ENCODE results near the gene BTBD6.

Gene BTBD6

GRCh38 chr14:105252552-105253328 is 4.4 kb downstream of the BTBD6 start:
- TF ChIP-seq CTCF (conservative IDR thresholded peaks at IDR 0.05; ENCODE audit: low read depth, low read length): no peak
- Histone ChIP-seq H3K27ac (no peak overlapping the region), H3K27me3 (ENCODE audit: insufficient read depth, low read depth) (no peaks in the 10 kb centered on the region), H3K36me3 (ENCODE audit: insufficient read depth) (no peaks in the 10 kb centered on the region), H3K9ac (no peak overlapping the region), H3K4me3 (IDR thresholded peaks at IDR 0.05; ENCODE audit: insufficient read depth, low read depth, low read length) (no peak overlapping the region), H4K20me1 (ENCODE audit: insufficient read depth) (no peaks in the 10 kb centered on the region), H3K79me2 (ENCODE audit: insufficient read depth, low read depth) (no peaks in the 10 kb centered on the region), H3K4me1 (ENCODE audit: low read depth, poor library complexity, severe bottlenecking) (peaks cover 23% of the 10 kb centered on the region), H2AFZ (ENCODE audit: low read depth) (no peak overlapping the region), H3K4me2 (no peak overlapping the region)

- Histone ChIP-seq H3K79me2 (ENCODE audit: insufficient read depth, low read depth) (no peaks in the 10 kb centered on the region), H3K27me3 (ENCODE audit: insufficient read depth, low read depth) (no peaks in the 10 kb centered on the region), H3K4me1 (ENCODE audit: low read depth, poor library complexity, severe bottlenecking) (peaks cover 23% of the 10 kb centered on the region), H3K9ac (no peak overlapping the region), H3K4me2 (no peak overlapping the region), H3K4me3 (IDR thresholded peaks at IDR 0.05; ENCODE audit: insufficient read depth, low read depth, low read length) (no peak overlapping the region), H2AFZ (ENCODE audit: low read depth) (no peak overlapping the region), H3K36me3 (ENCODE audit: insufficient read depth) (no peaks in the 10 kb centered on the region), H4K20me1 (ENCODE audit: insufficient read depth) (no peaks in the 10 kb centered on the region), H3K27ac (no peak overlapping the region)
- no peak for TF ChIP-seq CTCF (conservative IDR thresholded peaks at IDR 0.05; ENCODE audit: low read depth, low read length)
These were observed 5.0 kb downstream of the BTBD6 start for GRCh38 chr14:105253329-105253682.

- no peaks in the 10 kb centered on the region for H3K27me3 ChIP-seq (ENCODE audit: insufficient read depth, low read depth)
- H3K27ac ChIP-seq: peak overlapping the region; percentile 39; the same call in 1 of the 2 replicates
- H3K4me2 ChIP-seq: peak overlapping the region; percentile 68
- peaks cover 23% of the 10 kb centered on the region for H3K4me1 ChIP-seq (ENCODE audit: low read depth, poor library complexity, severe bottlenecking)
- no peak overlapping the region for H2AFZ ChIP-seq (ENCODE audit: low read depth)
- H3K4me3 ChIP-seq (IDR thresholded peaks at IDR 0.05; ENCODE audit: insufficient read depth, low read depth, low read length): no peak overlapping the region
- H3K9ac ChIP-seq: no peak overlapping the region
- H3K79me2 ChIP-seq (ENCODE audit: insufficient read depth, low read depth): no peaks in the 10 kb centered on the region
- TF ChIP-seq CTCF (conservative IDR thresholded peaks at IDR 0.05; ENCODE audit: low read depth, low read length): no peak
- H4K20me1 ChIP-seq (ENCODE audit: insufficient read depth): no peaks in the 10 kb centered on the region
- H3K36me3 ChIP-seq (ENCODE audit: insufficient read depth): no peaks in the 10 kb centered on the region
These were observed 6.7 kb downstream of the BTBD6 start for GRCh38 chr14:105255021-105255507.

GRCh38 chr14:105256292-105256960 is 8.1 kb downstream of the BTBD6 start:
- TF ChIP-seq CTCF (conservative IDR thresholded peaks at IDR 0.05; ENCODE audit: low read depth, low read length): no peak
- H2AFZ ChIP-seq (ENCODE audit: low read depth): no peak overlapping the region
- H3K27ac ChIP-seq: no peak overlapping the region
- no peaks in the 10 kb centered on the region for H3K27me3 ChIP-seq (ENCODE audit: insufficient read depth, low read depth)
- H3K79me2 ChIP-seq (ENCODE audit: insufficient read depth, low read depth): no peaks in the 10 kb centered on the region
- no peaks in the 10 kb centered on the region for H4K20me1 ChIP-seq (ENCODE audit: insufficient read depth)
- H3K4me2 ChIP-seq: no peak overlapping the region
- H3K4me3 ChIP-seq (IDR thresholded peaks at IDR 0.05; ENCODE audit: insufficient read depth, low read depth, low read length): no peak overlapping the region
- peaks cover 23% of the 10 kb centered on the region for H3K4me1 ChIP-seq (ENCODE audit: low read depth, poor library complexity, severe bottlenecking)
- no peaks in the 10 kb centered on the region for H3K36me3 ChIP-seq (ENCODE audit: insufficient read depth)
- no peak overlapping the region for H3K9ac ChIP-seq
